HG03354 (cell line): ENCODE results near the gene TRAF5.

ENCODE experiments used
- ATAC-seq: cut with Tn5 transposase; IDR thresholded peaks from one replicate; pipeline ENCODE4 v1.9.1; 2021; ENCODE audit warnings: mild to moderate bottlenecking; ENCODE audit not compliant: unreplicated experiment, poor library complexity, severe bottlenecking

Gene TRAF5

DNA sequence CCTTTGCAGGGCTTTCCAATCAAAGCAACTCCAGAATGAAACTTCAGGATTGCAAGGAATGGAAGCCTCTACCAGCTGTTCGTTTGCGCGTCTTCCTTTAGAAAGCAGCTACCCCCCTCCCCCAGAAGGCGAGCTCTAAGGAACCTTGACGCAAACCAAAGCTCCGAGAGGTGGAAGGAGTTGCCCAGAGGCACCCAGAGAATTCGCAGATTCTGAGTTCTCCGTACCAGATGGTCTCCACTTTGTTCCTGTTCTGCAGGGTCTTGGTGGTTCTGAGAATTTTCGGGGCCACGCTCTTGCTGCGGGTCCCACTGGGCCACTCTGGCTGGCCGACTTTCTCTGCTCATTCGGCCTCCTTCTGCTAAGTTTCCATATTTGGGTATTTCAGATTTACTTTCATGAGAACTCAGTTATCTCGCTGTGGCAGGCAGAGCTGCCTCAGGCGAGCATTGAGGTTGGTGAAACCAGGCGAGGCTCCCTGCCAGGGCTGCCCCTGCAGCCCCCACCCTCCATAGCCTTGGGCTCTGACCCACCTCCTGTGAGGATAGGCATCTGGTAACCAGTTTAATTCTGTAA lies 801 bp downstream of the TRAF5 start:
- ATAC-seq, result peak; percentile 27

DNA sequence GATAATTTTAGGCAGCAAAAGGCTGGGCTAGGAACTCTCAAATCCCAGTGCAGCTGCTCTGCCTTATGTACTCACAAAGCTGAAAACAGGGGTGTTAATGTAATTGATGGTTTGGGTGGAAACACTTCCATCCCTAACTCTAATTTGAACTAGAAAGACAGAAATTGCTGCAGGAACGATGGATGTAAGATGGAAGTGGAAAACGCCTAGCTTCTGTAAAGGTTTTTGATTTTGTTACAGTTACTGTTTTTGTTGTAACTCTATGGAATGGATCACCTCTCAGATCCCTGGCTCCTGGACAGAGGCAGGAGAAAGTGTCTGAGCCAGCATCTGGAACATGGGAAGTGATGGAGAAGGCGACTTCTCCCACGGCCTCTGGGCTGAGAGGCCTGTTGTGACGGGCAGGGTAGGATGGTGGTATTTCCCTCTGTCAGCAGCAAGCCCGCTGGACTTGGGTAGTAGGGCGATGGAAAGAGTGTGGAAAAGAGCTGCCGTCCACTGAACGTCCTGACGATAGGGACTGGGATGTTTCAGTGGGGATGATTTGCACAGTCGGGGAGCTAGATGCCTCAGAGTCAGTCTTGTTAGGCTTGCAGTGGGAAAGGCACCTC lies 1.6 kb downstream of the TRAF5 start:
- ATAC-seq, result no peak

DNA sequence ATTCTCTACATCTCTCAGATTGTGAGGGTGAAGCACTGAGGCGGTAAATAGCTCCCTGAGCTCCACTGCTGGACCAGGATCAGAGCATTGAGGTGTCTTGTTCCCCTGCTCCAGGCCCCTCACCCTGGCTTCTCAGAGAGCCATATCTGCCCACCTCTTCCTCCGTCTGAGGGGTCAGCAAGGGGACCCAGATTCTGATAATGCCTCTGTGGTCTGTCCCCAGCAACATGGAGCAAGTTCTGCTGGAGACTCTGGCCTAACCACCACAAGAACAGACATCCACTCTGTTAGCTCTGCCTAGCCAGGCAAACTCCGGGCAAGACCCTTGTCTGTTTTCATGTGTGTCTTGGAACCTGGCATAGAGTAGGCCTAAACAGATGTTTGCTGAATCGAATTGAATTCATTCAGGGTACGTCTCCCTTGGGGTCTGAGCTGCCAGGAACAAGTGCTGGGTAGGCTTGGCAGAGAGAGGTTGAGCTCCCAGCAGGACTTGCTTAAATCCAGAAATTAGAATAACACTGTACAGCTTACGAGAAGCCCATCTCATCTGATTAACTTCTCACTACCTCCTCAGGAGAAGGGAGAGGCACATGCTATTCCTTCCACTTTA lies 2.3 kb downstream of the TRAF5 start:
- no peak for ATAC-seq

DNA sequence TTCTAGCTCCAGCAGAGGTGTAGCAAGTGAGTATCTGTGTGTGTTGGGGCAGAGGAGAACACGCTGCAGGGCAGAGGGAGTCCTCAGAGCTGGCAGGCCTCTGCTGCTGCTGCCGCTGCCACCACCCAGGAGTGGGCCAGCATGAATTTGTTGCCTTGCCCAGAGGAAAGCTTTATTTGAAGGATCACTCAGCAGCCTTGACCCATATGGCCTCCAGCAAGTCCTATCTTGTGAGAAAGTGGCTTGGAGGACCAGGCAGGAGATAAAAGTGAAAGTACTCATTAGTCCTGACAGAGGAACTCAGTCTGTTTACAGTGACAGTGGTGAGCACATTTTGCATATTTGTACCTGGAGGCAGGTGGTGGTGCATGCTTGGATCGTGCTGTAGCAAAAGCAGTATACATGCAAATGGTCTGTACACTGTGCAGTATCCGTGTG lies 3.1 kb downstream of the TRAF5 start:
- ATAC-seq, result peak; percentile 62

DNA sequence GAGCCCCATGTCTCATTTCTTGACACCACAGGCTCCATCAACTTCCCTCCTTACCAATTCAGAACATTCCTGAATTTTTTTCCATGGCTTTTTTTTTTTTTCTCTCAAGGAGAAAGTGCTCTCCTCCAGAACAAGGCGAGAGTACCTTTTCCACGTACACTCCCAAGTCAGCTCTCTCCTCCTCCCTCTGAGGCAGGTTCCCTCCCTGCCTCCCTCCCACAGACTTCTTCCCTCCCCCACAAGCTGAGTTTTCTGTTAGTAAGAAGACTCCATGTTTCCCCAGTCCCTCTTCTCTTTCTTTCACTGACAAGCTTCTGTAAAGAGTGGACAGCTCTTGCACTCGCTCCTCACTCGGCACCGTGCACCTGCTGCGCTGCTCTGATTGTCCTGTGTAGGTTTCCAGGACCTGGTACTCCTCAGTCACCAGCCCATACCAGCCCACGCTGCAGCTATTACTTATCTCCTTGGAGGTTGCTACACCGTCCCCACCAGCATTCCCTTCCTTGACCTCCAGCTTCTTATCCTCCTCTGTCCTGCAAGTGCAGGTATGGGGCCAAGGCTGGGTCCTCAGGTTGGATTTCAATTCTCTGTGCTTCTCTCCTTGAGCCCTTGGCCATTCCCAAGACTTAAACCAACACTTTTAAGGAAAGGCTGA lies 3.8 kb downstream of the TRAF5 start:
- no peak for ATAC-seq

DNA sequence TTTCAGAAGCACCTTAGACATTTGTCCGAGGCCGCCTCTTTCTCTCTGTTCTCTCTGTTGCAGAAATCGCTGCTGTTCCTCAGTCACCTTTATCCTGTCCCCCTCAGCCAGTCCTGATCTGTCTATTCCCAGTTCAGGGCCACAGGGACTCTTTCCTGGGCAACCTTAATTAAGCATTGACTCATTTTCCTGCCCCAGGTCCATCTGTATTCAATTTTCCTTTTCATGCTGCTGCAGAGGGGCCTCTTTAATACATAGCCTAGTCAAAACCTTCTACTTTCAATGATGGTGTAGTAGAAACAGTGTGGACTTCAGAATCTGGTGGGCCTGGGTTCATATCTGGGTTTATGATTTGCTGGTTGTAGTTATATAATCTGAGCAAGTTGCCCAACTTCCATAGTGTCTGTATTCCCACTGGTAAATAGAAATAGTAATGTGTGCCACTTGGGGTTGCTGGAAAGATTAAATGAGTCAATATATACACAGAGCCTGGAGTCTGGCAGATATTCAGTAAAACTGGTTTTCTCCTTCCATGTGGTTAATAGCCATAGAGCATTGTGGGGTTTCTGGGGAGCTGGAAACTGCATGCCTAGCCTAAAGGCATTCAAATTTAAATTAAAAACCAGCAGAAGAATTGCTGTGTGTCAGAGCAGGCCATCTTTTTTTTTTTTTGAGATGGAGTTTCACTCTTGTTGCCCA lies 4.5 kb downstream of the TRAF5 start:
- ATAC-seq, result no peak

DNA sequence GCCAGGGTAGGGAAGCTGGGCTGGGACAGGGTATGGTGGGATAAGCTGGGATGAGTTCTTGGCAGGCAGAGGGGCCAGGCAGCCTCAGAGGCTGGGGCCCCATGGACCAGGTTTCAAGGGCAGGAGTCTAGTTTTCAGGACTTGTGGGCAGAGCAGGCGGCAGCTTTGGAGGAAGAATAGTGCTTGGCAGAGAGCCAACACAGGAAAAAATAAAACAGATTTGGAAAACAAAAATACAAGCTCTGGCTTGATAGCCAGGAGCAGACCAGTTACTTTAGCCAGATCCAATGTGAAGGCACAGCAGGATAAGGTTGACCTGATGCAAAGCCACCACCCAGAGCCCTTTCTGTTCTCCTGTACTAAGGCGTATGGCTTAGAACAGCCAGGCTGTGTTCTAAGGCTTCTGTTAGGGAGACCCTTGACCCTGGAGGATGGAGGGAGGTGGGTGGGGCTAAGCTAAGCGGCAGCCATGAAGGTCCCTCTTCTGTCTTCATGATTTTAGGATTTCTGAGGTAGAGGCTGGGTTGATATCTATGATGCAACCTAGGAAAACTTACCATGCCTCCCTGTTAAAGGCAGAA lies 5.5 kb downstream of the TRAF5 start:
- ATAC-seq, result no peak

DNA sequence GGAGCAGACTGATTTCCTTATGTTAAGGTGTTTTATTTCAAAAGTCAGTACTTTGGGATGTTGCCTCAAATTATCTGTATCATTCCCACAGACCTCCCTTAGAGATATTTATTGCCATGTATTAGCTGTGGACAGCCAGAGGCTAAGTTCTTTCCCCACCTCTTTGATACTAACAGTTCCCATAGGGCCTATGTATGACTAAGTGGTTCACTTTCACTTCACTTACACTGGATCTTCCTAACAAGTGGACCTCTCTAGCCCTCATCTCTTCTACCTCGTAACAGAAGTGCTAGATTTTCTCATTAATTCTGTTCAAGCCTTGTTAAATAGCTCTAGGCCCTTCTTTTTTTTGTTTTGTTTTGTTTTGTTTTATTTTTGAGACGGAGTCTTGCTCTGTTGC lies 6.2 kb downstream of the TRAF5 start:
- ATAC-seq, result no peak

DNA sequence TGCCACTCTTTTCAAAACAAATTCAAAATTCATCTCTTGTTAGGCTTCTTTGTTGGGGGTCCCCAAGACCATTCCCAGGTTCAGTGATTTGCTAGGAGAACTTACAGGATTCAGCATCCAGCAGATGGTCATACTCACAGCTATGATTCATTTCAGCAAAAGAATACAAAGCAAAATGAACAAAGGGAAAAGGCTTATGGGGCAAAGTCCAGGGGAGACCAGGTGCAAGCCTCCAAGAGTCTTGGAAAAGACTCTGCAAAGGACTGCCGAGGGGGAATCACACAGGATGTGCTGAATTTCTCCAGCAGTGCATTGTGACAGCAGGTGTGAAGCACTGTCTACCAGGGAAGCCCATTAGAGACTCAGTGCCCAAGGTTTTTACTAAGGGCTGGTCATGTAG lies 7.3 kb downstream of the TRAF5 start:
- ATAC-seq, result no peak

DNA sequence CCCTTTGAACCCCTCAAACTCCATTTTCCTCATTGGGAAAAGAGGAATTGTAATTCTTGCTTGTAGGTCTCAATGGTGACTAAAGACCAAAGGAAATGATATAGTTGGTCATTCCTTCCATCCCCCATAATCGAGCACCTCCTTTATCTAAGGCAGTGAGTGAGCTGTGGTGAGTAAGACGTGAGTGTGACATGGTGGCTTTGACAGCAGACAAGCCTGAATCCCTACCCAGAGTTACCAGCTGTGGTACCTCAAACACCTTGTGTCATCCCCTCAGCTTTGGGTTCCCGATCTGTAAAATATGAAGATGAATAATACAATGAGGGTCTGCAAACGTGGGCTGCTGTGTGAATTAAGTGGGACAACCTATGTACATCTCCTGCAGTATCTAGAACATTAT lies 8.4 kb downstream of the TRAF5 start:
- no peak for ATAC-seq

DNA sequence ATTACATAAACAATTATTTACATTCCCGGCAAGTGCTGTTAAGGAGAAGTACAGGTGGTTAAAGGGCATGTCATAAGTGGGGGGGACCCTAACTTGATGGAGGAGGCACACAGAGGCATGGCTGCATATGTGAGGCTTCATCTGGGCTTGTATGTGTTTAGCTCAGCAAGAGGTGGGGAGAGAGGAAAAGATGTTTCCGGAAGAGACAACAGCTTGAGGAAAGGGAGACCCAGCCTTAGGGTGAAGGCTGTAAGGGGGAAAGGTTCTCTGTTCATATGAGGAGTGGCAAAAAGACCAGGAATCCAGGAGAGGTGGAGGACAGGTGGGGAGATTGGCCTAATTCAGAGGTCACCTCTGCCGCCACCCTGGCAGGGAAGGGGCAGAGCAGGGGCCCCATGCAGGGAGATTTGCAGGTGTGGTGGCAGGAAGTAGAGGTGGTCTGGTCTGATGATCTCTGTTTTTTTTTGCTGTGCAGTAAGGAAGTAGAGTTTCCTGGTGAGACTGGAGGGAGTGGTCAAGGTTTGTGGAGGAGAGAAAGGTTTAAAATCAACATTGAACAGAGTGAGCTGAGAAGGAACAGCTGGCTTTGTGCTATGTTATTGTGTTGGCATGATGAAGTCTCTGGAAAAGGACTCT lies 9.0 kb downstream of the TRAF5 start:
- peak; percentile 91 for ATAC-seq

DNA sequence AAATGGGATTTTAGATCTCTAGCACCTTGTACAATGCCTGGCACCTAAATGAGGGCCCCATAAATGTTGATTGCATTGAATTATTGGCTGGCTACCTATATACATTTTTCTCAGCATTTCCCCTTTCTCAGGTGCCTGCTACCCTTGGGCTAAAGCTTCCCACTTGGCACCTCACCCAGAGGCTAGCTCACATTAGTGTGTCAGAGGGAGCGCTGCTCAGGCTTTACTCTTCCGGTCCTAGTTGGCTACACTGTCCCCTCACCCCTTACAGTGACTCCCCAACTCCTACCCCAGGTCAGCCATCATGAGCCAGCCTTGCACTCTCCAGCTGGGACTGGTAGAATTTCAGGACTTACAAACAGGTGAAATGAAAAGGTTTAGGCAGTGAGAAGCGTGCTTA lies 9.5 kb downstream of the TRAF5 start:
- ATAC-seq, result peak; percentile 38

DNA sequence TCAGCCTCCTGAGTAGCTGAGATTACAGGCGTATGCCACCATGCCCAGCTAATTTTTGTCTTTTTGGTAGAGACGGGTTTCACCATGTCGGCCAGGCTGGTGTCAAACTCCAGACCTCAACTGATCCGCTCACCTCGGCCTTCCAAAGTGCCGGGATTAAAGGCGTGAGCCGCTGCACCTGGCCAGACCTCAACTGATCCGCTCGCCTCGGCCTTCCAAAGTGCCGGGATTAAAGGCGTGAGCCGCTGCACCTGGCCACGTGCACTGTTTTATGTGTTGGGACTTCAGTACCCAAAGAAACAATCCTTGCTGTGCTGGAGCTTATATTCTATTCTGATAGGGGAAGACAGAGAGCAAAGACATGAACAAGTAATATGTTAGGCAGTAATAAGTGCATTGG lies 10.1 kb downstream of the TRAF5 start:
- ATAC-seq, result no peak

DNA sequence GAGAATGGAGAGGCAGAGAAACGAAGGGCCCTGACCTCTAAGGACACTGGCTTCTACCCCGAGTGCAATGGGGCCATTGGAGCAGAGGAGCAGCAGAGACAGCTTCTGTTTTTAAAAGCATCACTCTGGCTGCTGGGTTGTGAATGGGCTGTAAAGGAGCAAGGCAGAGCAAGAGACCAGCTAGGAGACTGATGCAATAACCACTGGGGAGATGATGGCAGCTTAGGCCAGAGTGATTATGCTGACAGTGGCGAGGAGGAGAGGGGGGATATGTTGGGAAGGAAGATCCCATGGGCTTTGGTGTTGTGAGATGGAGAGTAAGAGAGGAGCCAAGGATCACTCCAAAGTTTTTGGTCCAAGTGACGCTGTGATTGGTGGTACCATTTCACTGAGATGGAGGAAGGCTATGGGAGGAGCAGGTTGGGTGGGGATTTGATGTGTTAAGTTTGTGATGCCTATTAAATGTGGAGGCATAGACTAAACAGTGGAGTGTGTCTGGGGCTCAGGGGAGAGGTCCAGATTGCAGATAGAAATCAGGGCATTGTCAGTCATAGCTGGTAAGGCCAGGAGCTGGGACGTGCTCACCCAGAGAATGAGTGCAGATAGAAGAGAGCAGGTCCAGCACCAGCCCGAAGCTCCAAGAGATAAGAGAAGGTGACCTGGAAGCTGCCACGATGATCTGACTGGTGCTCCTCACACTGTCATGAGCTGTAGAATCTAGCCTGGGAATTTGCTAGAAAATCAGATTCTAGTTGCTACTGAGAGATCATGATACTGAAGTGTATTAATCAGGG lies 11.0 kb downstream of the TRAF5 start:
- ATAC-seq, result no peak

DNA sequence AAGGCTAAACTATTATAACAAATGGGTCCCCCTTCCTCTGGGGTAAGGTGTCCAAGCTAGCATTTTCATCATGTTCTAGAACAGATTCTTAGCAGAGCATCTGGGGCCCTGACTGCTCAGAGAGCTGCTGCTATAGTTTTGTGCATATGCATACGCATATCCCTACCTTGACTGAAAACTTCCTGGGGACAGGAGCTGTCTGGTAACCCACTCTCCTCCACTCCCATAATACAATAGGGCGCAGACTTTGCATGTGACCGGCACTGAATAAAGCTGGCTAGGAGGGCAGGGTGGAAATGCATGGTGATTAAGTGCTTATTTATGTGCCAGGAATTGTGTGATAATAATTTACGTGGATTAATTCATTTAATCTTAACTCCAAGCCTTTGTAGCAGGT lies 11.6 kb downstream of the TRAF5 start:
- no peak for ATAC-seq

DNA sequence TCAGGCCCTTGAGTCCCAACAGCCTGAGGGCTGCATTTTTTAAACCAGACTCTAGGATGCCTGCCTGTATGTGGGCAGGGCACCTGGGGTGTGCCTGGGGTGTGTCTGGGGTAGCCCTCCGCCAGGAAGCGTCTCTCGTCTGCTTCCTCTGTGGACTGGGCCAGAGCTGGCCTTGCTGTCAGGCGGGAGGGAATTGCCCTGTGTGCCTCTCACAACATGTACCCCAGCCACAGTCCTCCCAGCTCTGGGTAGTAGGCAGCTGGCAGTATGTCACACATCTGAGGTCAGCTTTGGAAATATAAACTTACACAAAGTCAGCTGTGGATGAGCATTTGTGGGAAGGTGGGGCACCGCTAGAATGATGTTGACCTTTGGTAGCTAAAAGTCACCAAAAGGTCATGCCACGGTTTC lies 13.0 kb downstream of the TRAF5 start:
- ATAC-seq, result no peak

DNA sequence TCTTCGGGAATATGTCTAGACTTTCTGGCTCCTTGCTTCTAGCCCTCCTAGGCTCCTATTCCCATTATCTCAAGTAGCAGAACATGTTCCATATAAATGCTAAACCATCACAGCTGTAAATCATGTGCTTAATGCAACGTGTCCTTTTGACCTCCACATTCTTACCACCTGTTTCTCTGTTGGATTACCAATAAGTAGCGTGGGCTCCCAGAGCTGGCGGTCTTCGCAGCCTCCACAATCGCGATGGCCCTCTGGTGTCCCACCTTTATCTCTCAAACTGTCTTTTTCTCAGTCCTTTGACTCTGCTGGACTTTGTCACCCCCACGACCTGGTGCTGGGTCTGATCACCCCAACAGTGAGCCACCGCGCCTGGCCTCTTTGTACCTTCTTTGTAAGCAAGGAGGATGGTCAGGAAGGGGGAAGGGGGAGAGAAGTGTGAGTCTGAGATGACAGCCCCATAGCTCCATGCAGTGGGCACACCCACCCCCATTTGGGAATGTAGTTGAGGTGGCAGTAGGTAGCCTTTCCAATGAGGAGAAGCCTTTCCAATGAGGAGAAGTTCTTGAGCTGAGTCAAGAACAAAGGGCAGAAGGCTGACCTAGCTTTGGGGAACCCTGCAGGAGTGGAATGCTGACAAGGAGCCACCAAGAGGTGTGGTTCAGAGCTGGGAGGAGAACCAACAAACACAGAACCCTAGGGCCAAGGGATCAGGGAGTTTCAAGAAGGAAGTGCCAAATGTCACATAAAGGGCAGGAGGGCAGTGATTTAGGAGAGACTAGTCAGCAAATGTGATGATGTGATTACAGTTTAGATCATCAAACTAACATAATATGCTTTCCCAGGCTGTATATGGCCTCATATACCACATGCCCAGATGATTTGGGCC lies 14.2 kb downstream of the TRAF5 start:
- ATAC-seq, result no peak

DNA sequence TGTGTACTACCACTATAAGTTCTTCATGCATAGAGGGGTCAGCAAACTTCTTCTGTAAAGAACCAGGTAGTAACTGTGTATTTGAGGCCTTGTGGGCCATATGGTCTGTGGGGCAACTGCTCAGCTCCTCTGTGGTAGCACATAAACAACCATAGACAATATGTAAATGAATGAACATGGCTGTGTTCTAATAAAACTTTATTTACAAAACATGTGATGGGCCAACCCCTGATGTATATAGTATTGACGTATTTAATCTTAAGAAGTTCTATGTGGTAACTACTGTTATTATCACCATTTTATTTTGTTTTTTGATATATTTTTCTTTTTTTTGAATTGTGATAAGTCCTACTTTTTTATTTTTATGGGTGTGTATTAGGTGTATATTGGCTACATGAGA lies 15.4 kb downstream of the TRAF5 start:
- ATAC-seq, result no peak
